Activated naive CD4-positive, alpha-beta T cell (primary cell): ENCODE data around the gene SDK1.
"Not testable (repeated sequence)": the region's sequence is repeated elsewhere in the genome, so short reads cannot be mapped to it uniquely, and the experiment has no call there.

Source experiments
- DNase-seq, 4 experiments: peaks; one replicate each; lab custom pipeline; 2025; lab: John Stamatoyannopoulos, UW

SDK1 gene

GRCh38 chr7:3673524-3673923 is 372.5 kb downstream of the SDK1 start:
- peak in 3 of 4 experiments; percentile 26 to 50 (median 34) for DNase-seq

GRCh38 chr7:3678314-3678810 is 377.3 kb downstream of the SDK1 start:
- no peak for DNase-seq

- no peak for DNase-seq
Measured at GRCh38 chr7:3682028-3682710, 381.1 kb downstream of the SDK1 start.

GRCh38 chr7:3683546-3684539 is 382.8 kb downstream of the SDK1 start:
- no peak for DNase-seq

- DNase-seq: no peak
Measured at GRCh38 chr7:3688071-3688470, 387.0 kb downstream of the SDK1 start.

- DNase-seq: no peak
Measured at GRCh38 chr7:3688842-3689241, 387.8 kb downstream of the SDK1 start.

GRCh38 chr7:3691478-3692158 is 390.6 kb downstream of the SDK1 start:
- no peak for DNase-seq

GRCh38 chr7:3695602-3696001 is 394.6 kb downstream of the SDK1 start:
- no peak for DNase-seq

- no peak for DNase-seq
Measured at GRCh38 chr7:3696113-3696512, 395.1 kb downstream of the SDK1 start.

GRCh38 chr7:3697472-3697871 is 396.4 kb downstream of the SDK1 start:
- DNase-seq: no peak

- no peak for DNase-seq
Measured at GRCh38 chr7:3705258-3705657, 404.2 kb downstream of the SDK1 start.

- DNase-seq: not testable (repeated sequence)
Measured at GRCh38 chr7:3706091-3706490, 405.0 kb downstream of the SDK1 start.

- no peak for DNase-seq
Measured at GRCh38 chr7:3710122-3710521, 409.1 kb downstream of the SDK1 start.

- no peak for DNase-seq
Measured at GRCh38 chr7:3710531-3710930, 409.5 kb downstream of the SDK1 start.

GRCh38 chr7:3712841-3713240 is 411.8 kb downstream of the SDK1 start:
- no peak for DNase-seq

GRCh38 chr7:3721422-3721821 is 420.4 kb downstream of the SDK1 start:
- DNase-seq: no peak

- peak in 1 of 4 experiments; percentile 26 for DNase-seq
Measured at GRCh38 chr7:3722396-3722922, 421.4 kb downstream of the SDK1 start.

- no peak for DNase-seq
Measured at GRCh38 chr7:3725155-3726059, 424.4 kb downstream of the SDK1 start.

- DNase-seq: no peak
Measured at GRCh38 chr7:3730276-3730675, 429.2 kb downstream of the SDK1 start.

GRCh38 chr7:3732395-3733005 is 431.4 kb downstream of the SDK1 start:
- no peak for DNase-seq
